SH-SY5Y (cell line): ENCODE results near the gene CLCF1.

ENCODE experiments used
- GATA2 ChIP-seq: IDR thresholded peaks from 2 replicates; pipeline ENCODE4 v1.6.1; 2011; ENCODE audit warnings: mild to moderate bottlenecking, low read depth, low read length
- GATA3 ChIP-seq: IDR thresholded peaks from 2 replicates; pipeline ENCODE4 v1.6.1; 2011; ENCODE audit warnings: low read depth, mild to moderate bottlenecking, low read length, moderate library complexity

- no peak for TF ChIP-seq GATA3
- no peak for TF ChIP-seq GATA2
These were observed 53.4 kb downstream of the CLCF1 start for GRCh38 chr11:67320011-67320410.
